Left cardiac atrium (tissue), 4 donors: Measurements from ENCODE around the gene CHERP. TPM values are rescaled to one million over a fixed set of nuclear protein-coding genes. Genes with fewer than 3 reads are reported as not detected.
A peak's percentile ranks its signal among the peaks of the same experiment; 100 is the strongest.
"Not testable (repeated sequence)": the region's sequence is repeated elsewhere in the genome, so short reads cannot be mapped to it uniquely, and the experiment has no call there.

Experiments
- ATAC-seq, 2 donors: fragments of 200-7000 bp; cut with Tn5 transposase; one replicate each; pipeline ENCODE4 v1.9.1; 2020; ENCODE audit warnings: mild to moderate bottlenecking in 2 of 2, moderate library complexity in 2 of 2
- DNase-seq: peaks from one replicate; pipeline ENCODE4 v3.0.0-alpha.2; 2020
- intact Hi-C, 2 donors: fragments of 100-400 bp; cut with DNase I; formaldehyde crosslinking; loops; one replicate each; pipeline versions ENCODE4 v1.14.1 to v1.15.1; 2022 to 2023
- total RNA-seq, 2 donors: library from RNA; stranded (reverse); fragmentation: NEBNext Ultra II Directional; extraction: Animal tissue kit (Norgen Biotek cat#: 25700); gene quantifications; one replicate each; pipeline ENCODE4 v1.2.1, GENCODE V29; 2021
- donor health status: DM: no; HTN: yes; CAD: no.
- donor health status: DM: no; HTN: yes; CAD: no; lungs with severe emphysema.
- donor health status: DM: yes; HTN: yes; CAD: no.
- donor health status: Dilated cardiomyopathy.

Gene CHERP
- total RNA-seq, 2 donors from 2014 or later, result 20.1 to 25.4 TPM

DNA sequence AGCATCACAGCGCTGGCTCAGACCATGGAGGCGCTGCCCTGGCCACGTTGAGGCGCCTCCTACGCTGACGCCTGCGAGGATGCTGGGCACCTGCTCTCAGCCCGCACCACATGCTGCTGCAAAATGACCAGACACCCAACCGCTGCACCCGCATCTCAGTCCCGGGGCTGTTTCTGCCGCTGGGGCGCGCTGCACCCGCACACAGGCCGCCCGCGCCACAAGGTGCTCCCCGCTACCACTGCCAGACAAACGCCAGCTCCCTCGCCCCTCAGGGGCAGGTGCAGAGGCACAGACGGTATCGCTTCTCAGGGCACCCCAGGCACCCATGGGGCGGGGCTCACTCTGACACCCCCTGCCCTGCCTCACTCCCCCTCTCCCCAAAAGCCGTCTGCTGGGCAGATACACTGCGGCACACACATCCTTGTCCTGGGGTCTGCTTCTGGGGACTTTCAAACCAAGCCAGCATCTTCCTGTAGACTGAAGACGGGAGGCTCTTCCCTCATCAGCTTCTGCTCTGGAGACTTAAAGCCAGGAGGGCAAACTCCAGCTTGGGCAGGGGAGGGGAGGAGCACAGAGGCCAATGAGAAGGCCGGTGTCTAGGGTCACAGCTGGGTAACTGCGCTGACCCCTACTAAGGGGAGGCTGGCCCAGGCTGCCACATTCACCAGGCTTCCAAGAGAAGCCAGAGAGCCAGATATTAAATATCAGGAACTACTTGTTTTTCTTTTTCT is 16.3 kb downstream of the CHERP start:
- no peak for DNase-seq
- intact Hi-C loops, result no loop called here
- no peak for ATAC-seq

DNA sequence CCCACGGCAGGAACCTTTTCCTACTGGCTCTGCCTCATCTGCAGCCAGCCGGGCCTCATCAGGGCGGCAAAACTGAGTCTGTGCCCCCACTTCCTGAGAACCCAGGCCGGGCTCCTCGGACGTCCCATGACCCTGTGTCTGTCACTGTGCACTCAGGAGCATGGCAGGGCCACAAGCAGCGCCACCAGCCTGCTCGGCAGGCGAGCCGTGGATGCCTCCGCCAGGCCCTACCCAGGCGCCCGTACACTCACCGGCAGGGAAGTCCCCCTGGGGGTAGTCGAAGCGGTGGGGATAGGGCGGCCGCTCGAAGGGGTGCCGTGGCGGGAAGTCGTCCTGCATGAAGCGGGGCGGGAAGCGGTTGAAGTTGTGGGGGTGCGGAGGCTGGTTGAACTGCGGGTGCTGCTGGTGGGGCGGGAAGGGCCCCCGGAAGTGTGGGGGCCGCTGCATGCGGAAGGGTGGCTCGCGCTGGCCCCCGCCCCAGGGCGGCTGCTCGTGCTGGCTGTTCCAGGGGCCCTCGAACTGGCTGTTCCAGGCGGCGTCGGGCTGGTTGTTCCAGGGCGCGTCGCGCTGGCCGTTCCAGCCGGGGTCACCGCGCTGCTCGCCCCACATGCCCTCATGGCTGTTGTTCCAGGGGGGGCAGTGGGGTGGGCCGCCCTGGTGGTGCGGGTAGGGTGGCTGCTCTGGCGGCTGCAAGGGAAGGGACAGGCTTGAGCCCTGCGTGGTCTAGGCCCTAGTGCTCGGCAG is 17.1 kb downstream of the CHERP start:
- ATAC-seq (no peak), DNase-seq (no peak)
- intact Hi-C loops, result no loop called here

DNA sequence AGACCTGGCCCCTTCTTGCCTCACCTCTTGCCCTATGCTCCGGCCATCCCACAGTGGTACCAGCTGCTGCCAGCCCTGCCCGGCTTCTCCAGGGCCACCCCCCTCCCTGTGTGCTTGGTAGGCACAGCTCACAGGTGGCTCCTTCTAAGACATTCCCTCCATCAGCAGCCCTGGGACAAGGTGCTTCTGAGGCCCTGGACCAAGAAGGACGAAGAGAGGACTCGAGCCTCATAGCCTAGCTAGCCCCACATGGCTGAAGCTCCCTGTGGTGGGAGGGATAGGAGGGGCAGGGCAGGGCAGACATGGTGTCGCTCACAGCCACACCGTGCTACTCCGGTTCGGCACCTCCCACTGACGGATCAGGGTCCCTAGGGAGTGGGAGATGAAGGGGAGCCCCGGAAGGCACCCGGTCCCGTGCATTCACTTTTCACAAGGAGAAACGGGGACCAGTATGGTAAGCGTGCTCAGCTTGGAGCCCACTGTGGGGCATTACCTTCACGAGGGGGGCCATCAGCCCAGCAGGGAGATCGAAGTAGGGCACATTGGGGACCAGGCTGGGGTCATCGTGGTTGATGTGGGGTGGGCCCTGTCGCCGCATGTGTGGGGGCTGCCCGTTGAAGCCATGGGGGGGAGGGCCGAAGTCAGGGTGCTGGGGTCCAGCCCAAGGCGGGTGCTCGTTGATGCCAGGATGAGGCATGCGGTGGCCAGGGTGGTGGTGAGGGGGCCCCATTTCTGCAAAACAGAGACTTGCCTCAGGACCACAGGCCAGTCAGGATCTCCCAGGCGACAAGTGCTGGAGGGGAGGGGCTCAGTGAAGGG is 19.5 kb downstream of the CHERP start:
- intact Hi-C loops, result no loop called here
- DNase-seq, result no peak
- no peak for ATAC-seq

DNA sequence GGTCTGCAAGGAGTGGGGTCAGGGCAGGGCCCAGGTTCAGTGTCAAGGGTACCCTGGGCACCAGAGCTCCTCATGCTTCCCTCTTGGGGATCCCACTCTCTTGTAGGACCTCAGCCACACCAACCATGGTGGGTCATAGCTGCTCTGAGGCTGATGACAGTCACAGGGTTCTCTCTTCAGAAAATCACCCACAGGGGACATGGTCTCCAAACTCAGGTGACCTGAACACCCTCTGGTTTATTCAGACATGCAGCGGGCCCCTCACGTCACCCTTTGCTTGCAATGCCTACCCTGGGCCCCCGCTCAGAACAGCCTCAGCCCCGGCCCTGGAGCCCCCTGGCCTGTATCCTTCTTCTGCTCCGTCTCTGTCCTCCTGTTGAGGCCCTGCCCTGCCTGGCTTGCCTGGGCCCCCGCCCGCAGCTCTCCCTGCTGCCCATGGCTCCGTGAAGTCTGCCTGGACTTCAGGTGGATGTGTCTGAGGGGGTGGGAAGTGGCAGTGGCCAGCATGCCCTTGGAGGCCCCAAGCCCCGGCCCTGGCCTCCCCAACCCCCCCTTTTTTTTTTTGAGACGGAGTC is 20.4 kb downstream of the CHERP start:
- intact Hi-C loops, result no loop called here
- DNase-seq (no peak), ATAC-seq (no peak)

DNA sequence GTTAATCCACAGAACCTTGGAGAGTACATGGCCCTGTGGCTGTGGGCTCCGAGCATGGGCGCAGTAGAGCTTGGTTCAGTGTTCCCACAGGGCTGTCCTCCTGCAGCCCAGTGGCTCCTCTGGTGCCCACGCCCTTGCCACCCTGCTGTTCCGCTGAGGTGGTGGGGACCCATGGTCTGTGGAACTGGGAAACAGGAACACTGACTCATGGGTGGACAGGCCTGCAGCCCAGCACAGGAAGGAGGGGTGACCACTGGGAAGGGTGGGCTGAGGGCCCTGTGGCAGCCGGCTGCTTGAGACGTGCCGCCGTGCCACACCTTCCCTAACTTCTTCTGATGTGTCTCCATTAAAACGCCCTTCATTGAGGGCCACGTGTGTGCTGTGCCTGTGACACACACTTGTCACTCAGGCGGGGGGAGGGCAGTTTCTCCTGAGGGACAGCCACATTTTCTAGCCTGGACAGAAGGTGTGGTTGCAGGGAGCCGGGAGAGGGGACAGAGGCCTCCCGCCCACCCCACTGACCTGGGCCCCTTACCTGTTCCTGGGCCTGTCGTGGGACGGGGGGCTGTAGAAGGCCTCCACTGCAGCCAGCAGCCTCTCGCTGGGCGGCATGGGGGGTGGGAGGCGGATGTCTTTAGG is 21.1 kb downstream of the CHERP start:
- intact Hi-C loops, result no loop called here
- DNase-seq (no peak), ATAC-seq (no peak)

DNA sequence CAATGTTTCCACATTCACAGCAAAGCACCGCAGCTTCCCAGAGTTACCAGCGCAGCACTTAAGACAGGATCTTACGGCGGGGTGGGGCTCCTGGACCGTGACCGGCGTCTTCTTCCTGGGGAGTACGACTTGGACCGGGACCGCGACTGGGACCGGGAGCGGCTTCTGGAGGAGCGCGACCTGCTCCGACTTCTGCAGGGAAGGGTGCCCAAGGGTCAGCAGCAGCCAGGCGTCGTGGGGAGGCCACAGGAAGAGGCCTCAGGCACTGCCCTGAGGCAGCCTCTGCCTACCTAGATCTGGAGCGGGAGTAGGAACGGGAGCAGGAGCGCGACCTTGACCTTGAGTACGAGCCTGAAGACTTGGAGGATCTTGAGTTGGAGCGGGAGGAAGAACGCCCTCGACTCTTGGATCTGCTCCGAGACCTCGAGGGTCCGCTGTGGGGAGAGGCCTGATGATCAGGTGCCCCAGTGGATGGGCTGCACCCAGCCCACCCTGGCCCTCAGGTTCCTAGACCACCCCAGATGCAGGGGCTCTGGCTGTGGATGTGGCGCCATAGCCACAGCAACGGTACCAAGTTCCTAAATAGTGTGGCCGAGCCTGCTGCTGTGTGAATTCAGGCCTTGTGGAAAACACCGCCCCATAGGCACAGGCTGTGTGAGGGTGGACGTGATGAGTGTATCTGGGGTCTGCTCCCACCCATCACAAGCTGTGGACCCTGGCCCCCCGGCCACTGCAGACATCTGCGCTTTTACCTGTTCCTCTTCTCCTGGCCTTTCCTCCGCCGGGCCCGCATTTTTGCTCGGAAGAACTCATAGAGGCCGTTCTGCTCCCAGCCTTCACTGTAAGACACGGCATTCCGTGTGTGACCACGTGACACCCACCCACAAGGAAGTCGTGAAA is 21.9 kb downstream of the CHERP start:
- DNase-seq (no peak), ATAC-seq (no peak)
- intact Hi-C loops, result no loop called here

DNA sequence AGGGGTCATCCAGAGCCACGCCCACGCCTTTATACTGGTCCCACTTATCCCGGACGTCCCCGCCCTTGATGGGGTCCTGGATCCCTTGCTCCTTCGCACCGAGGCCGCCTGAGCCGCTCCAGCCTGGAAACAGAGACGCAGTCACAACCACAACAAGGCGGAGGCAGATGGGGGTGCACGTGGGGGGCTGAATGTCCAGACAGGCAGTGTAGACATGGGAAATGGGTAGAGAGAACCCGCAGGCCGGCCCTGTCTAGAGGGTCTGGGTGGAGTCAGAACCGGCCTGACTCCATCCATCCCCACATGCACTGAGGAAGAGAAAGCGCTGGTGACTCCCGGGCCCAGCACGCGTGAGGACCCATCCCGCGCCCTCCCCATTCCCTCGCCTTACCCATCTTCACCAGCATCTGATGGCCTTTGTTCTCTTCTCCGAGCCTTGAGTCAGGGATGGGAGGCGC is 23.0 kb downstream of the CHERP start:
- DNase-seq, result no peak
- intact Hi-C loops, result no loop called here
- ATAC-seq, result no peak

DNA sequence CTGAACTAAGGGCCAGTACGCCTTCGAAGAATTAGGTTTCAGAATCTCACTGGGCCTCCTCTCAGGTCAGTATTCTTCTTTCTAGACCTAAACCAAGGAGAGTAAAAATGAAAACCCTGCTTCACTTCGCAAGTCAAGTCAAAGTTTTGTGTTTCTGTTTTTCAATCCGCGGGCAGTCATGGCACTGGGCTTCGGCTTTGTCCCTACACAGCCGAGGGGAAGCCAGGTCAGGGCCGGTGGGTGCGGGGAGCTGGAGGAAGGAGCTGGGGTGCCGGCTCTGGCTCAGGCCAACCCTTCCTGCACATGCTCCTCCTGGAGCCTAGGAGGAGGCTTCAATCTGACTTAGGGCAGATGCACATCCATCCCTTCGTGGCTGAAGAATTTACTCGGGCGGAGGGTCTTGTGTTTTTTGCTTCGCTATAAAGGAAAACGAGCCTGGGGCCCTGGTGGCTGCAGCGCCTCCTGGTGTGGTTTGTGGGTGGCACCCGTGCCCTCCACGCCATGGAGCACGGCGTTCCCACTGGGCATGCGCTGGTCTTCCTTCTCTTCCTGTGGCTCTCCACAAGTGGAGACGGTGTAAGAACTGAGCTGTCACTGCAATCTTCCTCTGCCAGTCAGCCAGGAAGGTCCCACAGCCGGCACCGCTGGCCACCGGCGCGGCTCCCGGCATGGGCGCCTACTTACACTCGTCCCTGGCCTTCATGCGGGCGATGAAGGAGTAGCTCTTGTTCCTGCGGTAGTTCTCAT is 23.6 kb downstream of the CHERP start:
- no peak for DNase-seq
- no peak for ATAC-seq
- intact Hi-C loops, result no loop called here

DNA sequence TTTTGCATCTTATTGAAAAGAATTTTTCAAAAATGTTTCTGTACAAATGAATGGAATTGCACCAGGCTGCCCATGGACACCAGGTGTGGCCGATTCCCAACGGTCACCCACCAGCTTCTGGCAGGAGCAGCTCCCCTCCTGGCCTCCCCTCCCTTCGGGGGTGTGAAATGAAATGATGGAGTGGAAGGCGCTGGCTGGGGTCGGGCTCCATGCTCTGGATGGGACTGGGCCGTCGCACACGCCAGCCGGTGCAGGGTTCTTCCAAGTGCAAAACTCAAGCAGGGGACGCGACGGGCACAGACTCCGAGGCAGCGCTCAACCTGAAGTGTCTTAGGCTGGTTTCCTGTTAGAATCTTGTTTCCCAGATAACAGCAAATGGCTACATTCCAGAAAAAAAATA is 24.2 kb downstream of the CHERP start:
- no peak for DNase-seq
- no peak for ATAC-seq
- intact Hi-C loops, result no loop called here

DNA sequence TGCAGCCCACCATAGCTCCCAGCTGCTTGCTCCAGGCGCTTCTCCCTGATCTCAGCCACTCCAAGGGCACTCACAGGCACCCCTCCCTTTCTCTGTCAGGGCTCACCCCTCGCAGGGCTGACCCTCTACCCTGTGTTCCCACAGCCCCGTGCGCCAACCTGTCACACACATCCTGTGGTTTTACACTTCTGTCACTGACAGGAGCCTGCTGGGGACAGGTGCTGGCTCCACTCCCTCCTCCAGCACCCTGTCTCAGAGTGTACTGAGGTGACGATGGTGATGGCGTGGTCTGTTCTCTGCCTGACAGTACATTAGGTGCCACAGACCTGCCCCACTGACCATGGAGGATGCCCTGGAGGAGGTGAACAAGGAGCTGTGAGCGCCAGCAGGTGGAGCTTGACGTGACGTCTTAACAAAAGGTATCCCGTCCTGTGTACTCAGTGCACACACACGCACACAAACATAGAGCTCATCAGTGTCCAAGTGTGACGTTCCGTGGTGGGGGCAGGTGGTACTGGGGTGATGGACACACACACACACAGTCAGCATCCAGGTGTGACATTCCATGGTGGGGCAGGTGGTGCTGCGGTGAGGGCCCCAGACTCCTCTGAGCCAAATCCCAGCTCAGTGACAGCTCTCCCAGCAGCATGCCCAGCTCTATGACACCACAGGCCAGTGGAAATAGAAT is 25.2 kb downstream of the CHERP start:
- DNase-seq, result no peak
- ATAC-seq, result no peak
- intact Hi-C loops, result no loop called here

DNA sequence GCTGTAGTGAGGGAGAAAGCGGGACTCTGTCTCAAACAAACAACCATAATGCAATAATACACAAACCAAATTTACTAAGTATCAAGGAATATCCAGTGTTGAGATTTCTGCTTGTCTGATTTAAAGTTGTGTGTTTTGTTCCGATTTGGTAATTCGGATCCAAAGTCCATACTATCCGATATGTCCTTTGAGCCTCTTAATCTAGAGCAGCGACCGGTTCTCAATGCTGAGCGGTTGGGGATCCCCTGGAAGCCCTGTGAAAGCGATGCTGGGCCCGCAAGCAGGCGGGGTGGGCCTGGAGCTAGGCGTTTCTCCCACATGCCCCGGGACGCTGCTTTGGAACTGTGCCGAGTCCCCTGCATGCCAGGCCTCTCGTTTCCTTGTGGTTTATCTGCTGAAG is 25.9 kb downstream of the CHERP start:
- intact Hi-C loops, result no loop called here
- ATAC-seq (no peak), DNase-seq (no peak)

DNA sequence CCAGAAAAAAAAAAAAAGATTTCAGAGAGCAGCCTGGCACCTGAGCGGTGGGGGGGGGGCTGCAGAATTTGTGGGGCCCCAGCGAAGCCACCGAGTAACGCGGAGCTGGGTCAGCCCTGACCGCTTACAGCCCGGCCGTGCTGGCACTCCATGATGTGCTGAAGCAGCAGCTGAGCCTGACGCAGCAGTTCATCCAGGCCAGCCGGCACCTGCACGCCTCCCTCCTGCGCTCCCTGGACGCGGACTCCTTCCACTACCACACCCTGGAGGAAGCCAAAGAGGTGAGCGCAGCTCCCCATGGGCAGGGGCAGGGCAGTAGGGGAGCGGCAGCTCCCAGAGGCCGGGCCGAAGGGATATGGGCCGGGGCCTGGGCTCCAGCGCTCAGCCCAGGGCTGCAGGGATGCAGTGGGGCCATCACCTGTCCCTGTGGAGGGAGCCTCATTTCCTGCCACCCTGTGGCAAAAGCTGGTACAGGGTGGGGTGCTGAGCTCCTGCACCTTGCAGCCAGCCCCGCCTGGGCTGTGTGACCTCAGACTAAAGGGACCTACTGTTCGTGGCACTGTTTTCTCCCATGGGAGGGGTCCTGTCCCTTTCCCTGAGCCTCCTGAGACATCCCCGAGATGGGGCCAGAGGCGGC is 27.7 kb downstream of the CHERP start:
- no peak for DNase-seq
- no peak for ATAC-seq
- intact Hi-C loops, result no loop called here

DNA sequence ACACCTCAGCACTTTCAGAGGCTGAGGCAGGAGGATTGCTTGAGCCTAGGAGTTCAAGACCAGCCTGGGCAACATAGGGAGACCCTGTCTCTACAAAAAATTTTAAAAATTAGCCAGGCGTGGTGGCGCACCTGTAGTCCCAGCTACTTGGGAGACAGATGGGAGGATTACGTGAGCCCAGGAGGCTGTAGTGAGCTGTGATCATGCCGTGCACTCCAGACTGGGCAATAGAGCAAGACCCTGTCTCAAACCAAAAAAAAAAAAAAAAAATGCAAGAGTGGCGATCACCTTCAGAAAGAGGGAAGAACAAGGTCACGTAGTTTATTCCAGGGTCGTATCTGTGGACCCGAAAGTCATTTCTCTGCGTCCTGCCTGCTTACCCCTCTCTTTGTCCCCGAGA is 29.6 kb downstream of the CHERP start:
- DNase-seq, intact Hi-C loops, ATAC-seq: not testable (repeated sequence)

DNA sequence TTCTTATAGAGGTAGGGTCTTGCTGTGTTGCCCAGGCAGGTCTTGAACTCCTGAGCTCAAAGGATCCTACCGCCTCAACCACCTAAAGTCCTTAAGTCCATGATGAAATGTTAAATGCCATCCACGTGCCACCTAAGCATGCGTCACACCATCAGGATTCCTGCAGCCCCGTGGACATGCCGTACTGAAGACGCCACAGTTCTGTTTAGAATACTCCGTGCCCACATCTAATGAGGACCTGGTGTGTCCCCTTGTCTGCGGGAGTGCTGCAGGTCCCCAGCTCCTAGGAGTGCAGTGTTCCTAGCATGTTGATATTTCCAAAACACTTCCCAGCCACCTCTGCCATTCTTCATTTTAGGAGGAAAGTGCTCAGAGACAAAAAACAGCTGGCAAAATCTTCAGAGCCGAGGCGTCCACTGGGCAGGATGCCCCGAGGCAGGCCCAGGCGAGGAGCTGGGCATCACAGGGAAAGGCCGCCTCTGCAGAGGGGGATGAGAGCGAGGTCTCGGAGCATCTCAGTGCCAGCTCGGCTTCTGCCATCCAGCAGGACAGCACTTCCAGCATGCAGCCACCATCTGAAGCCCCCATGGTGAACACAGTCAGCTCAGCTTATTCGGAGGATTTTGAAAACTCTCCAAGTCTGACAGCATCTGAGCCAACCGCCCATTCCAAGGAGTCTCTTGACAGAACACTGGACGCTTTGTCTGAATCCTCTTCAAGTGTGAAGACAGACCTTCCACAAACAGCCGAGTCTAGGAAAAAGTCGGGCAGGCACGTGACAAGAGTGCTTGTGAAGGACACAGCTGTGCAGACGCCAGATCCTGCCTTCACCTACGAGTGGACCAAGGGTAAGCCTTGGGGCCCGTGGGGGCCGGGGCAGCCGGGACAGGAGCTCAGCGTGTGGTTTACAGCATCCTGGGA is 32.8 kb downstream of the CHERP start:
- intact Hi-C loops, result no loop called here
- peak; percentile 76 to 86 for ATAC-seq
- peak; percentile 57 for DNase-seq

DNA sequence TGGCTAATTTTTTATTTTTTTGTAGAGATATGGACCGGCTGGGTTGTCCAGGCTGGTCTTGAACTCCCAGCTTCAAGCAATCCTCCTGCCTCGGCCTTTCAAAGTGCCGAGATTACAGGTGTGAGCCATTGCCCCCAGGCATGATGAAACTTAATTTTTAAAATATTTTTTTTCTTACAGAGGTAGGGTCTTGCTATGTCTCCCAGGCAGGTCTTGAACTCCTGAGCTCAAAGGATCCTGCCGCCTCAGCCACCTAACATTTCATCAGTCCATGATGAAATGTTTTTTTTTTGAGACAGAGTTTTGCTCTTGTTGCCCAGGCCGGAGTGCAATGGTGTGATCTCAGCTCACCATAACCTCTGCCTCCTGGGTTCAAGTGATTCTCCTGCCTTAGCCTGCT is 33.7 kb downstream of the CHERP start:
- DNase-seq (no peak), ATAC-seq (no peak)
- intact Hi-C loops, result no loop called here
